Smooth muscle cell (in vitro differentiated cells): ENCODE results near the gene SCAF8. TPM values are rescaled to one million over a fixed set of nuclear protein-coding genes. Genes with fewer than 3 reads are reported as not detected.

Experiments used
- DNase-seq: peaks from one replicate; lab custom pipeline; 2025; ENCODE audit not compliant: unreplicated experiment; lab: John Stamatoyannopoulos, UW
- H2AFZ ChIP-seq: fragments of 200-600 bp; sonication (generic); 2 replicates; pipeline ENCODE4 v1.6.0; 2016; ENCODE audit warnings: antibody characterized with exemption, low read depth, mild to moderate bottlenecking
- H3F3A ChIP-seq: fragments of 200-600 bp; sonication (generic); 2 replicates; pipeline ENCODE4 v1.6.0; 2017; ENCODE audit warnings: antibody characterized with exemption, low read depth
- H3K27ac ChIP-seq: fragments of 200-600 bp; sonication (generic); 2 replicates; pipeline ENCODE4 v1.5.1; 2016; ENCODE audit warnings: low read depth, mild to moderate bottlenecking
- H3K27me3 ChIP-seq: fragments of 200-600 bp; sonication (generic); 2 replicates; pipeline ENCODE4 v1.6.1; 2016; ENCODE audit warnings: low read depth, mild to moderate bottlenecking
- H3K36me3 ChIP-seq: fragments of 200-600 bp; sonication (generic); 2 replicates; pipeline ENCODE4 v1.5.1; 2016; ENCODE audit warnings: low read depth
- H3K4me1 ChIP-seq: fragments of 200-600 bp; sonication (generic); 2 replicates; pipeline ENCODE4 v1.5.1; 2016; ENCODE audit warnings: low read depth
- H3K4me2 ChIP-seq: fragments of 200-600 bp; sonication (generic); 2 replicates; pipeline ENCODE4 v1.6.0; 2016; ENCODE audit warnings: mild to moderate bottlenecking
- H3K4me3 ChIP-seq: fragments of 200-600 bp; sonication (generic); 2 replicates; pipeline ENCODE4 v1.5.1; 2016; ENCODE audit warnings: mild to moderate bottlenecking
- H3K79me2 ChIP-seq: fragments of 200-600 bp; sonication (generic); 2 replicates; pipeline ENCODE4 v1.6.0; 2016; ENCODE audit warnings: low read depth, mild to moderate bottlenecking
- H3K9ac ChIP-seq: fragments of 200-600 bp; sonication (generic); 2 replicates; pipeline ENCODE4 v1.6.0; 2016; ENCODE audit warnings: low read depth
- H3K9me3 ChIP-seq: fragments of 200-600 bp; sonication (generic); replicated peaks from 2 replicates; pipeline ENCODE4 v1.5.1; 2016; ENCODE audit warnings: low read depth
- H4K20me1 ChIP-seq: fragments of 200-600 bp; sonication (generic); 2 replicates; pipeline ENCODE4 v1.6.0; 2016; ENCODE audit warnings: low read depth
- CTCF ChIP-seq: fragments of 200-600 bp; sonication (generic); IDR thresholded peaks from 2 replicates; pipeline ENCODE4 v1.5.1; 2017; ENCODE audit warnings: borderline replicate concordance, mild to moderate bottlenecking, antibody characterized with exemption; ENCODE audit not compliant: insufficient read depth, poor library complexity, severe bottlenecking
- WGBS: methylation state at CpG from one replicate; pipeline ENCODE4 v1.1.7; 2016; ENCODE audit warnings: low lambda C conversion rate; 5-methylcytosine and 5-hydroxymethylcytosine counted together
- polyA plus RNA-seq: library from polyadenylated mRNA; unstranded; fragments of >200 nt; fragmentation: Nextera tagmentation; extraction: Ambion mirVana; gene quantifications from 2 replicates; pipeline ENCODE4 v1.2.1, GENCODE V29; 2016
- total RNA-seq: library from RNA; depleted of rRNA; stranded (reverse); fragments of >200 nt; gene quantifications from 2 replicates; pipeline ENCODE4 v1.2.3, GENCODE V29; 2014

SCAF8 gene
- total and polyA plus RNA-seq, 2 experiments from 2014 or later = 12.3 to 37.6 TPM

GRCh38 chr6:154821638-154822037, 88.4 kb downstream of the SCAF8 start:
- Histone ChIP-seq H3K4me3 (no peak overlapping the region), H3K4me2 (no peak overlapping the region), H3K9me3 (no peaks in the 10 kb centered on the region), H3K9ac (no peak overlapping the region), H3K36me3 (peaks cover 44% of the 10 kb centered on the region), H3K4me1 (no peaks in the 10 kb centered on the region), H4K20me1 (peaks cover 33% of the 10 kb centered on the region), H2AFZ (no peak overlapping the region), H3K27me3 (no peaks in the 10 kb centered on the region), H3F3A (peaks cover 5% of the 10 kb centered on the region), H3K79me2 (peaks cover 53% of the 10 kb centered on the region), H3K27ac (no peak overlapping the region)
- TF ChIP-seq CTCF = no peak
- WGBS = 95% methylated on average over 2 of the region's 2 CpGs
- no peak for DNase-seq

GRCh38 chr6:154822947-154823558, 89.8 kb downstream of the SCAF8 start:
- no peak for TF ChIP-seq CTCF
- Histone ChIP-seq H3K4me1 (no peaks in the 10 kb centered on the region), H2AFZ (no peak overlapping the region), H3K36me3 (peaks cover 33% of the 10 kb centered on the region), H3F3A (no peaks in the 10 kb centered on the region), H3K79me2 (peaks cover 41% of the 10 kb centered on the region), H3K27me3 (no peaks in the 10 kb centered on the region), H3K9ac (no peak overlapping the region), H3K9me3 (no peaks in the 10 kb centered on the region), H3K4me2 (no peak overlapping the region), H3K27ac (no peak overlapping the region), H3K4me3 (no peak overlapping the region), H4K20me1 (peaks cover 20% of the 10 kb centered on the region)
- DNase-seq = no peak
- 96% methylated on average over 2 of the region's 2 CpGs for WGBS

GRCh38 chr6:154824076-154824475, 90.9 kb downstream of the SCAF8 start:
- Histone ChIP-seq H3K9ac (no peak overlapping the region), H3F3A (no peaks in the 10 kb centered on the region), H3K27ac (no peak overlapping the region), H3K79me2 (peaks cover 32% of the 10 kb centered on the region), H4K20me1 (peaks cover 16% of the 10 kb centered on the region), H3K27me3 (no peaks in the 10 kb centered on the region), H3K9me3 (no peaks in the 10 kb centered on the region), H3K36me3 (peaks cover 23% of the 10 kb centered on the region), H2AFZ (no peak overlapping the region), H3K4me1 (no peaks in the 10 kb centered on the region), H3K4me3 (no peak overlapping the region), H3K4me2 (no peak overlapping the region)
- DNase-seq = no peak
- WGBS = 52% methylated on average over 4 of the region's 4 CpGs
- TF ChIP-seq CTCF = no peak

GRCh38 chr6:154829970-154830369, 96.8 kb downstream of the SCAF8 start:
- Histone ChIP-seq H3K9ac (no peak overlapping the region), H3K79me2 (peaks cover 50% of the 10 kb centered on the region), H2AFZ (no peak overlapping the region), H3K9me3 (no peaks in the 10 kb centered on the region), H4K20me1 (peaks cover 33% of the 10 kb centered on the region), H3K27me3 (no peaks in the 10 kb centered on the region), H3K4me1 (no peaks in the 10 kb centered on the region), H3K4me3 (no peak overlapping the region), H3K36me3 (peaks cover 5% of the 10 kb centered on the region), H3F3A (no peaks in the 10 kb centered on the region), H3K4me2 (no peak overlapping the region), H3K27ac (no peak overlapping the region)
- no peak for TF ChIP-seq CTCF
- no peak for DNase-seq
- WGBS = 97% methylated on average over 1 of the region's 1 CpG
